Coronary artery (tissue), 2 donors: Measurements from ENCODE around the gene LCN2.

Experiments used
- DNase-seq: peaks from one replicate; pipeline ENCODE4 v3.0.0-alpha.2; 2017; ENCODE audit warnings: low spot score
- H3K27ac ChIP-seq, 2 donors: fragments of 200-600 bp; sonication (generic); one replicate each; pipeline ENCODE4 v1.5.1; 2016 to 2019
- H3K4me3 ChIP-seq: fragments of 200-600 bp; sonication (generic); 2 replicates; pipeline ENCODE4 v1.5.1; 2016; ENCODE audit warnings: mild to moderate bottlenecking, moderate library complexity
- TF ChIP-seq, protein P1 (sequence below): fragments of 200-600 bp; sonication (generic); IDR thresholded peaks from one replicate; pipeline ENCODE4 v1.5.1; 2019; ENCODE audit warnings: antibody characterized with exemption

LCN2 gene

DNA sequence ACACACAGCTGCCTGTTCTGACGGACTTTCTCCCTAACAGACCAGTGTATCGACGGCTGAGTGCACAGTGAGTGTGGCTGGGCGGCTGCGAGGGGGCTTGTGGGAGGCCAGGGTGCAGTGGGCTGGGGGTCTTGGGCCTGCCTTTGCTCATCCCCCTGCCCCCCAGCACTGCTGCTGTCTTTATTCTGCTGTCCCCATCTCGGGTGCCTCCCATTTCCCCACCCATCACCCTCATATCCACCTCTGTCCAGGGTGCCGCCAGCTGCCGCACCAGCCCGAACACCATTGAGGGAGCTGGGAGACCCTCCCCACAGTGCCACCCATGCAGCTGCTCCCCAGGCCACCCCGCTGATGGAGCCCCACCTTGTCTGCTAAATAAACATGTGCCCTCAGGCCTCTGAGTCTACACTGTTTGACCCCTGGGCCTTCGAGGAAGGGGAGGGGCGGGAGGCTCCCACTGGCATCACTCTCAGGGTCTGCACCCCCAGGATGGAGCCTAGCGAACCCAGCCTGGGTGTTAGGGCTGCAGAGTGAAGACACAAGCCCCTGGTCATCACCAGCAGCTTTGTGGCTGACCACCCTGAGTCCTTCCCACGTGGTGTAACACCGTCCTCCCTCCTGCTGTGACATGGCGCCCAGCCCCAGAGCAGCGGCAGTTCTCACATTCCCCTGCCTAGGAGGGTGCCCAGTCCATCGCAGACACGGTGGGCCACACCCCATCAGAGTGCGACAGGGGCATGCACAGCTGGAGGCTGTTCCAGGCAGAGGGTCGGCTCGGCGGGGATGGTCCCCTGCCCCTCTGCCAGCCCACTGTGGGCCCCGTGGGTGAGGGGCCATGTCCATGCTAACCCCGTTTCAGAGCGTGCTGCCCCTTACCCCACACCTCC, 4.0 kb downstream of the LCN2 start:
- TF ChIP-seq, protein P1, sequence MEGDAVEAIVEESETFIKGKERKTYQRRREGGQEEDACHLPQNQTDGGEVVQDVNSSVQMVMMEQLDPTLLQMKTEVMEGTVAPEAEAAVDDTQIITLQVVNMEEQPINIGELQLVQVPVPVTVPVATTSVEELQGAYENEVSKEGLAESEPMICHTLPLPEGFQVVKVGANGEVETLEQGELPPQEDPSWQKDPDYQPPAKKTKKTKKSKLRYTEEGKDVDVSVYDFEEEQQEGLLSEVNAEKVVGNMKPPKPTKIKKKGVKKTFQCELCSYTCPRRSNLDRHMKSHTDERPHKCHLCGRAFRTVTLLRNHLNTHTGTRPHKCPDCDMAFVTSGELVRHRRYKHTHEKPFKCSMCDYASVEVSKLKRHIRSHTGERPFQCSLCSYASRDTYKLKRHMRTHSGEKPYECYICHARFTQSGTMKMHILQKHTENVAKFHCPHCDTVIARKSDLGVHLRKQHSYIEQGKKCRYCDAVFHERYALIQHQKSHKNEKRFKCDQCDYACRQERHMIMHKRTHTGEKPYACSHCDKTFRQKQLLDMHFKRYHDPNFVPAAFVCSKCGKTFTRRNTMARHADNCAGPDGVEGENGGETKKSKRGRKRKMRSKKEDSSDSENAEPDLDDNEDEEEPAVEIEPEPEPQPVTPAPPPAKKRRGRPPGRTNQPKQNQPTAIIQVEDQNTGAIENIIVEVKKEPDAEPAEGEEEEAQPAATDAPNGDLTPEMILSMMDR = no peak
- no peak overlapping the region for H3K4me3 ChIP-seq
- no peak for DNase-seq
- H3K27ac ChIP-seq = no peak overlapping the region

DNA sequence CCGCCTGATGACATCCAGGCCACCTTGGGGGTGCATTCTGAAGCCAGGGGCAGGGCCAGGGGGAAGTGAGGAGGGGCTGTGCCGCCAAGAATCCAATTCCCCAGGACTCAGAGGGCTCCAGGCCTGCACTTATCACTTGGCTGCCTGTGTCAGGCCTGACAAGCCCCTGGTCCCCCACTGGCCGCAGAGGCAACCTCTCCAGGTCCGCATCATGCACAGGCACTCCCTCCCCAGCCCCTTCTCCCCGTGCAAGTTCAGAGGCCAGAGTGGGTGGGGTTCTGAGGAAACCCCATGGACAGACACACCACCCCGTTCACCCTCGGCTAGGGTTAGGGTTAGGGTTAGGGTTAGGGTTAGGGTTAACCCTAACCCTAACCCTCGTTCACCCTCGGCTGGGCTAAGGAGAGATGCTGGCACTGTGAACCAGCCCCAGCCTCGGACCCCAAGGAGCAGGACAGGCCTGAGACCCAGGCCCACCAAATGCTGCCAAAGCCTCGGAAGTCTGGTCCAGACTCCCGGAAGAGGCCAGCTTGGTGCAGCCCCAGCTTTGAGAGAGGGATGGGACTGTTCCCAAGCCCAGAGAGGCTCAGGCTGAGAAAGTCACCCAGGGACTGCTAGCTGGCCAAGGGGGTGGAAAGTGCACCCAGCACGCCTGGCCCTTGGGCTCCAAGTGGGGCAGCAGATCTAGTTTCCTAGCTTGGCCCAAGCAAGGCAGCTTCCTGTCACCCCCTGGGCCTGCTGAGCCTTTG, 4.9 kb downstream of the LCN2 start:
- DNase-seq = no peak
- TF ChIP-seq, protein P1 = no peak
- no peak overlapping the region for H3K4me3 ChIP-seq
- H3K27ac ChIP-seq = no peak overlapping the region

DNA sequence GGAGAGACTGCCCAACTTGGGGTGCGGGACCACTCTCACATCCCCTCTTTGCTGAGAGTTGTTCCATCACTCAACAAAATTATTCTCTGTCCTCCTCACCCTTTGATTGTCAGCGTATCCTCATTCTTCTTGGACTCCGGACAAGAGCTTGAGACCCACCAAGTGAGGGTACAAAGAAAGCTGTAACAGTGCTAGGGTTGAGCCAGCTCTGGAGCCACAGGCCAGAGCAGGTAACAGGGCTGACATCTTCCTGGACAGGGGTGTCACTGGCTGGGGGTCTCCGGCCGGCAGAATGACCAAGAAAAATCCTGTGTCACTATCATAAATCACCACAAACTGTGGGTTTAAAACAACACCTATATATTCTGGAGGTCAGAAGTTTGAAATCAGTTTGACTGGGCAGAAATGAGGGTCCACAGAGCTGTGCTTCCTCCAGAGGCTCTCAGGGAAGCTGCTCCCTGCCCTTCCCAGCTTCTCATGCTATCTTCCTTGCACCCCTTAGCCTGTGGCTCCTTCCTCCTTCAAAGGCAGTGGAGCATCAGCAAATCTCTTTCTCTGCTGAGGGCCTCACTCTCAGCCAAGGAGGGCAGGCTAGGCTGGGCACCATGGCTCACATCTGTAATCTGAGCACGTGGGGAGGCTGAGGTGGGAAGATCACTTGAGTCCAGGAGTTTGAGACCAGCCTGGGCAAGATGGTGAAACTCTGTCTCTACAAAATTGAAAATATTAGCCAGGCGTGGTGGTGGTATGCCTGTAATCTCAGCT, 6.7 kb downstream of the LCN2 start:
- Histone ChIP-seq H3K27ac (no peak overlapping the region), H3K4me3 (no peak overlapping the region)
- TF ChIP-seq, protein P1 = no peak
- no peak for DNase-seq

DNA sequence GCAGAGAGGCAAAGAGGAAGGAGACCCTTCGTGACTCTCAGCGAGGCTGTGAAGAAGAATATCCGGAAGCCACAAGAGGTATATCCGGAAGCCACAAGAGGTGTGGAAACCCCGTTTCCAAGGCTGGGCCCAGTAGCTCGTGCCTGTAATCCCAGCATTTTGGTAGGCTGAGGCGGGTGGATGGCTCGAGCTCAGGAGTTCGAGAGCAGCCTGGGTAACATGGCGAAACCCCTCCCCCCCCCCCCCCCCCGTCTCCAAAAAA, 10.2 kb downstream of the LCN2 start:
- no peak for DNase-seq
- Histone ChIP-seq H3K27ac (peak overlapping the region in 1 of 2 donors; percentile 84), H3K4me3 (peak overlapping the region; percentile 85)
- TF ChIP-seq, protein P1 = no peak

- Histone ChIP-seq H3K4me3 (peak within 1 kb of the TSS; percentile 85), H3K27ac (peak within 1 kb of the TSS; percentile 29 to 84)
- peak; percentile 97 for DNase-seq
- TF ChIP-seq, protein P1 = no peak
These were observed 10.7 kb downstream of the LCN2 start, which contains the start of gene BBLN for GRCh38 chr9:128159784-128160602. Gene BBLN, plus strand, starts transcription at chr9:128160265. Its CDS starts 143 bp downstream, at chr9:128160408.

GRCh38 chr9:128160603-128160987, 11.3 kb downstream of the LCN2 start:
- Histone ChIP-seq H3K27ac (peak overlapping the region; percentile 29 to 84), H3K4me3 (peak overlapping the region; percentile 85)
- no peak for DNase-seq
- TF ChIP-seq, protein P1 = no peak
